RWPE2 (cell line): ENCODE results near the gene BMP5.

Experiments
- ATAC-seq: fragments of 200-7000 bp; cut with Tn5 transposase; 3 replicates; pipeline ENCODE4 v1.9.1; 2021; ENCODE audit warnings: low read depth
- DNase-seq: peaks from one replicate; pipeline ENCODE4 v3.0.0-alpha.2; 2020; ENCODE audit warnings: low spot score
- H3K27ac ChIP-seq: fragments of 450-650 bp; 2 replicates; pipeline ENCODE4 v1.5.1; 2017; ENCODE audit warnings: mild to moderate bottlenecking; ENCODE audit not compliant: poor library complexity, severe bottlenecking
- H3K27me3 ChIP-seq: fragments of 250-450 bp; sonication (Bioruptor Pico); 2 replicates; pipeline ENCODE4 v1.5.1; 2021; ENCODE audit warnings: mild to moderate bottlenecking, moderate library complexity; ENCODE audit not compliant: insufficient read depth, poor library complexity, severe bottlenecking
- H3K36me3 ChIP-seq: fragments of 250-450 bp; sonication (Bioruptor Pico); 2 replicates; pipeline ENCODE4 v1.5.1; 2020; ENCODE audit warnings: low read depth, mild to moderate bottlenecking, moderate library complexity
- H3K4me1 ChIP-seq: fragments of 250-450 bp; sonication (Bioruptor Pico); 2 replicates; pipeline ENCODE4 v1.5.1; 2021; ENCODE audit warnings: mild to moderate bottlenecking, moderate library complexity; ENCODE audit not compliant: insufficient read depth, poor library complexity, severe bottlenecking
- H3K4me3 ChIP-seq: fragments of 250-450 bp; sonication (Bioruptor Pico); 2 replicates; pipeline ENCODE4 v1.5.1; 2021; ENCODE audit warnings: mild to moderate bottlenecking, moderate library complexity; ENCODE audit not compliant: severe bottlenecking
- H3K9me3 ChIP-seq: fragments of 250-450 bp; sonication (Bioruptor Pico); 2 replicates; pipeline ENCODE4 v1.5.1; 2021; ENCODE audit warnings: mild to moderate bottlenecking, moderate library complexity; ENCODE audit not compliant: severe bottlenecking
- CTCF ChIP-seq: fragments of 450-650 bp; IDR thresholded peaks from one replicate; pipeline ENCODE4 v1.5.1; 2017; ENCODE audit warnings: mild to moderate bottlenecking, moderate library complexity; ENCODE audit not compliant: poor library complexity, severe bottlenecking

BMP5 gene

GRCh38 chr6:55888917-55889316, 13.5 kb upstream of the BMP5 start:
- H3K4me3 ChIP-seq, result no peak overlapping the region
- H3K36me3 ChIP-seq, result no peaks in the 10 kb centered on the region
- H3K27ac ChIP-seq, result no peak overlapping the region
- H3K27me3 ChIP-seq, result no peaks in the 10 kb centered on the region
- TF ChIP-seq CTCF, result no peak
- ATAC-seq (no peak), DNase-seq (no peak)
- H3K4me1 ChIP-seq, result no peaks in the 10 kb centered on the region
- H3K9me3 ChIP-seq, result no peaks in the 10 kb centered on the region

GRCh38 chr6:55886185-55886836, 10.9 kb upstream of the BMP5 start:
- Histone ChIP-seq H3K4me1 (peaks cover 15% of the 10 kb centered on the region), H3K4me3 (no peak overlapping the region), H3K9me3 (no peaks in the 10 kb centered on the region), H3K36me3 (no peaks in the 10 kb centered on the region), H3K27me3 (no peaks in the 10 kb centered on the region), H3K27ac (no peak overlapping the region)
- no peak for ATAC-seq
- no peak for DNase-seq
- TF ChIP-seq CTCF, result peak; percentile 81

GRCh38 chr6:55882718-55883569, 7.6 kb upstream of the BMP5 start:
- Histone ChIP-seq H3K4me1 (peaks cover 15% of the 10 kb centered on the region), H3K27ac (peak overlapping the region; percentile 52)
- no peak for DNase-seq

GRCh38 chr6:55877283-55877682, 1.9 kb upstream of the BMP5 start:
- TF ChIP-seq CTCF, result no peak
- H3K4me1 ChIP-seq, result peaks cover 3% of the 10 kb centered on the region
- H3K27me3 ChIP-seq, result no peaks in the 10 kb centered on the region
- no peak for DNase-seq
- H3K36me3 ChIP-seq, result no peaks in the 10 kb centered on the region
- no peak overlapping the region for H3K27ac ChIP-seq
- ATAC-seq, result no peak
- no peak overlapping the region for H3K4me3 ChIP-seq
- H3K9me3 ChIP-seq, result no peaks in the 10 kb centered on the region

More at GRCh38 chr6:55882718-55883569, 7.6 kb upstream of the BMP5 start:
- peak; percentile 79 for ATAC-seq
- Histone ChIP-seq H3K9me3 (no peaks in the 10 kb centered on the region), H3K27me3 (no peaks in the 10 kb centered on the region), H3K4me3 (no peak overlapping the region), H3K36me3 (no peaks in the 10 kb centered on the region)
- TF ChIP-seq CTCF, result no peak

DNA sequence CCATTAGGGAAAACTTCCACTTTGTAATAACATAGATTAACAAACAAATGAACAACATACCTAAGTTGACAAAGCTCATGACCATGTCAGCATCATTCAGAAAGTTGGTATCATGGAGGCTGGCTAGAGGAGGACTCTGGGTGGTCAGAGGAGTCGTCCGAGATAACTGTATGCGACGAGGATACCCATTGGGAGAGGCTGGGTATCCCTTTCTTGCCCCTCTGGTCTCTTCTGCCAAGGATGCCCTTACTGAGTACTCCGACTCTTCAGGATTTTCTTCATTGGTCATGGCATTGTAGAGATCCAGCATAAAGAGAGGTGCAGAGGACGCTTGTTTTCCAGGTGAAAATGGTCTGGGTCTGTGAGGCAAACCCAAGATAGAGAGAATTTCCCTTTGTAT, 1.1 kb downstream of the BMP5 start:
- DNase-seq, result no peak
- Histone ChIP-seq H3K4me1 (peaks cover 9% of the 10 kb centered on the region), H3K9me3 (no peaks in the 10 kb centered on the region), H3K27ac (no peak overlapping the region), H3K27me3 (no peaks in the 10 kb centered on the region), H3K36me3 (no peaks in the 10 kb centered on the region), H3K4me3 (no peak overlapping the region)
- no peak for TF ChIP-seq CTCF
- no peak for ATAC-seq
